Left ventricle myocardium inferior (tissue), 1 donor: ENCODE results near the gene TXK. TPM values are rescaled to one million over a fixed set of nuclear protein-coding genes. Genes with fewer than 3 reads are reported as not detected.

Experiments
- DNase-seq: peaks from one replicate; pipeline ENCODE4 v3.0.0-alpha.2; 2020
- H3K27ac ChIP-seq: fragments of 200-600 bp; replicated peaks from 2 replicates; pipeline ENCODE4 v1.8.0; 2021
- H3K27me3 ChIP-seq: fragments of 200-600 bp; 2 replicates; pipeline ENCODE4 v1.8.0; 2021; ENCODE audit warnings: low read depth
- H3K36me3 ChIP-seq: fragments of 200-600 bp; 2 replicates; pipeline ENCODE4 v1.8.0; 2021
- H3K4me1 ChIP-seq: fragments of 200-600 bp; 2 replicates; pipeline ENCODE4 v1.8.0; 2021
- H3K4me3 ChIP-seq: fragments of 200-600 bp; 2 replicates; pipeline ENCODE4 v1.8.0; 2021; ENCODE audit warnings: mild to moderate bottlenecking, moderate library complexity
- H3K9me3 ChIP-seq: fragments of 200-600 bp; replicated peaks from 2 replicates; pipeline ENCODE4 v1.8.0; 2021
- CTCF ChIP-seq: fragments of 200-600 bp; IDR thresholded peaks from 2 replicates; pipeline ENCODE4 v1.8.0; 2021; ENCODE audit warnings: antibody characterized with exemption, mild to moderate bottlenecking, borderline replicate concordance
- intact Hi-C: fragments of 100-400 bp; cut with micrococcal nuclease; formaldehyde crosslinking; loops from one replicate; pipeline ENCODE4 v1.11.0; 2022
- total RNA-seq: library from RNA; stranded (reverse); fragmentation: NEBNext Ultra II Directional; extraction: Animal tissue kit (Norgen Biotek cat#: 25700); gene quantifications from one replicate; pipeline ENCODE4 v1.2.1, GENCODE V29; 2021
- donor health status: DM: no; HTN: yes; CAD: no; lungs with severe emphysema.

The TXK gene
- total RNA-seq, 1 donor from 2014 or later = 0.71 TPM

GRCh38 chr4:48149827-48150370 is 15.8 kb upstream of the TXK start:
- H3K4me1 ChIP-seq = peaks cover 7% of the 10 kb centered on the region
- H3K9me3 ChIP-seq = peaks cover 20% of the 10 kb centered on the region
- no peak overlapping the region for H3K27ac ChIP-seq
- DNase-seq = no peak
- no peak overlapping the region for H3K4me3 ChIP-seq
- intact Hi-C loops = no loop called here
- peaks cover 13% of the 10 kb centered on the region for H3K36me3 ChIP-seq
- no peaks in the 10 kb centered on the region for H3K27me3 ChIP-seq
- no peak for TF ChIP-seq CTCF

GRCh38 chr4:48147621-48148020 is 13.6 kb upstream of the TXK start:
- no peak for DNase-seq
- no peak for TF ChIP-seq CTCF
- no peak overlapping the region for H3K27ac ChIP-seq
- H3K9me3 ChIP-seq = no peaks in the 10 kb centered on the region
- H3K4me3 ChIP-seq = no peak overlapping the region
- intact Hi-C loops = no loop called here
- H3K27me3 ChIP-seq = no peaks in the 10 kb centered on the region
- H3K4me1 ChIP-seq = peaks cover 7% of the 10 kb centered on the region
- H3K36me3 ChIP-seq = no peaks in the 10 kb centered on the region

GRCh38 chr4:48141048-48141447 is 7.0 kb upstream of the TXK start:
- H3K4me1 ChIP-seq = no peaks in the 10 kb centered on the region
- no peaks in the 10 kb centered on the region for H3K27me3 ChIP-seq
- peaks cover 2% of the 10 kb centered on the region for H3K36me3 ChIP-seq
- intact Hi-C loops = no loop called here
- TF ChIP-seq CTCF = peak; percentile 64
- H3K4me3 ChIP-seq = no peak overlapping the region
- H3K27ac ChIP-seq = no peak overlapping the region
- no peaks in the 10 kb centered on the region for H3K9me3 ChIP-seq
- no peak for DNase-seq

- H3K4me1 ChIP-seq = no peaks in the 10 kb centered on the region
- no peak overlapping the region for H3K27ac ChIP-seq
- peaks cover 7% of the 10 kb centered on the region for H3K36me3 ChIP-seq
- no peak overlapping the region for H3K4me3 ChIP-seq
- no peaks in the 10 kb centered on the region for H3K9me3 ChIP-seq
- no peaks in the 10 kb centered on the region for H3K27me3 ChIP-seq
- intact Hi-C loops = no loop called here
- no peak for TF ChIP-seq CTCF
- no peak for DNase-seq
Observed at GRCh38 chr4:48139691-48140090, 5.6 kb upstream of the TXK start.

GRCh38 chr4:48138936-48139335 is 4.9 kb upstream of the TXK start:
- peaks cover 3% of the 10 kb centered on the region for H3K4me1 ChIP-seq
- no peak overlapping the region for H3K27ac ChIP-seq
- no peak for DNase-seq
- no peak overlapping the region for H3K4me3 ChIP-seq
- H3K9me3 ChIP-seq = no peaks in the 10 kb centered on the region
- TF ChIP-seq CTCF = no peak
- intact Hi-C loops = no loop called here
- no peaks in the 10 kb centered on the region for H3K27me3 ChIP-seq
- H3K36me3 ChIP-seq = peaks cover 7% of the 10 kb centered on the region
